GM18870 (cell line): Measurements from ENCODE around the gene BID.
"Not testable (repeated sequence)": the region's sequence is repeated elsewhere in the genome, so short reads cannot be mapped to it uniquely, and the experiment has no call there.

Experiments
- ATAC-seq: cut with Tn5 transposase; IDR thresholded peaks from one replicate; pipeline ENCODE4 v1.9.1; 2021; ENCODE audit warnings: moderate library complexity; ENCODE audit not compliant: unreplicated experiment

The BID gene

GRCh38 chr22:17770180-17771077, 3.8 kb downstream of the BID start:
- ATAC-seq = no peak

GRCh38 chr22:17769716-17770082, 4.6 kb downstream of the BID start:
- no peak for ATAC-seq

DNA sequence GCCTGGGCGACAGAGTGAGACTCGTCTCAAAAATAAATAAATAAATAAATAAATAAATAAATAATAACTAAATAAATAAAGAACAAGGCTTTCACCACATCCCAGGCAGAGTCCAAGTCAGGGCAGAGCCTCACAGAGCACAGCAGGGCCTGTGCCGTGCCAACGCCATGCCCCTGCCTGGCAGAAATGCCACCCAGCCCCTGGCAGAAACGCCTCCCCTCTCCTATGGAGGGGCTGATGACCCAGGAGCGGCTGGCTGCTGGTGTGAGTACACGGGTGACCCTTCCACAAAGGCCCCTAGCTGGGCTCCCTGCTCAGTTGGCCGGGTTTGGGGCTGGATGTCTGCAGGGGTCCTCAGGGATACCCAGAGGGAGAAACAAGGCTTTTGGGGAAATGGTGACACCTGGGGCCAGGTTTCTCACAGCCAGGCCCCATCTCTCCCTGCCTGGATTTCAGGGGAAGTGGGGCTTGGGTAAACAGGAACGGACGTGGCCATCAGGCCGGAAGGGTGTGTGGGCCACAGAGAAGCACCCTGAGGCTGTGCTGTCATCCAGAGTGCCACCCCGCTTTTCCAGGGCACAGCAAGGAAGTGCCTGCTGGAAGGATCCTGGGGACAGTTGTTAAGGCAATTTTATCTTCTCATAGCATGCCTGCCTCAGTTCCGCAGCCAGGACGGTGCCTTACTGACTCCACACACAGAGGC, 5.1 kb downstream of the BID start:
- ATAC-seq = no peak

DNA sequence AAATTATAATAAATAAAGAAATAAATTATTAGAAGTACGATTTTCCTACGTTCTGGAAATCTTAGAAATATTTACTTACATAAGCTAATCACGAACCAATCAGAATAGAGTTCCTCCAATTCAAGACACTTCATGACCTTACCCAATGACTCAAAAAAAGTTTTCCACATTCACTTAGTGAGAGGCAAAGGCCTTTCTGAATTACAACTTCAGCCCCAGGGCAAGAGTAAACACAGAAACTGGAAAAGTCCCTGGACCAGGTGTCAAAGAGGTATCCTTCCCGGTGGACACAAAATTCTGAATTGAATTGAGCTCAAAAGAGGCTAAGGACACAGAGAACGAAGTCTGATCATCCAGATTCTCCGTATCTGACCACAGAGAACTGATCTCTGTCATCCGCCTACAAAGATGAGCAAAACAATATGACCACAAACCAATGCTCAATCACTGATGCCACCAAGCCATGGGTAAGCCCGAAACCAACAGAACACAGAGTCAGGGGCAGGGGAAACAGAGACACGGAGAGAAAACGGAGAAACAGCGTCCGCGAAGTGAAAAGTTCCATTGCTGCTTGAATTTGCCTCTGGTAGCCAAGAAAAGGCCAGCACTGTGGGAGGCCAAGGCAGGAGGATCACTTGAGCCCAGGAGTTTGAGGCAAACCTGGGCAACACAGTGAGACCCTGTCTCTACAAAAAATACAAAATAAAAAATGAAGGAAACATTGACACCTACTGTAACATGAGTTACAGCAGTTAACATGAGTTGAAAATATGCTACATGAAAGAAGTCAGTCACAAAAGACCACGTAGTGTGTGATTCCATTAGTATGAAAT, 6.8 kb downstream of the BID start:
- ATAC-seq = peak; percentile 89

DNA sequence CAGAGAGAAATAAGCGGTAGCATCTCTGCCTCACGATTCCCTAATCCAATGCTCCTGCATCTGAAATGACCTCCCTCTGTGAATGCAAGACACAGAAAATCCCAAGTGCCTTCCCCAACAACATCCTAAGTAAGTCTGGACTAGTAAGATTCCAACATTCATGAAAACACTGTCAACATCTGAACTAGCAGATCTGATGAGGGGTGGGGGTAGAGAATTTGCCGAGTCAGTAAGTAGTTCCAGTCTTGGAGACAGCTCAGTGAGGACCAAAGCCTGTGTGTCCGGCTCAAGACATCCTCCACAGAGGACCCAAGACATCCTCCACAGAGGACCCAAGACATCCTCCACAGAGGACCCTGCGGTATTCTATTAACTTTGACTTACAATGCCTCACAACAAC, 9.4 kb downstream of the BID start:
- not testable (repeated sequence) for ATAC-seq

DNA sequence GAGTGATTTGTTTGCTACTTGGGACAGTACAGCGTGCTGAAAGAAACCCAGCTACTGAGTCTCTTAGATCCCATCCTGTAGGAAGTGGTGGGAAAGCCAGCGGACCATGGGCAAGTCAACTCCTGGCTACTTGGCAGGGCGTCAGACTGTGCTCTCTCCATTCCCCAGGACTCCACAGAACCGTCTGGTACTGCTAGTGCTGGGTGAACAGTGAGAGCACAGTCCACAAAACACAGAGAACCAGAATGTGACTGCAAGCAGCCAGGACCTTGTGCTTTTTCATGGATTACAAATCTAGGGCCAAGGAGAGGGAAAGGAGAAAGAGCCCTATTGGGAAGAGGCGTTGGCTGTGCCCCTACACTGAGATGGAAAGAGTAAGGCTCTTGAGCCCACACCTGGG, 10.2 kb downstream of the BID start:
- ATAC-seq = no peak

GRCh38 chr22:17763442-17763841, 10.8 kb downstream of the BID start:
- ATAC-seq = not testable (repeated sequence)

DNA sequence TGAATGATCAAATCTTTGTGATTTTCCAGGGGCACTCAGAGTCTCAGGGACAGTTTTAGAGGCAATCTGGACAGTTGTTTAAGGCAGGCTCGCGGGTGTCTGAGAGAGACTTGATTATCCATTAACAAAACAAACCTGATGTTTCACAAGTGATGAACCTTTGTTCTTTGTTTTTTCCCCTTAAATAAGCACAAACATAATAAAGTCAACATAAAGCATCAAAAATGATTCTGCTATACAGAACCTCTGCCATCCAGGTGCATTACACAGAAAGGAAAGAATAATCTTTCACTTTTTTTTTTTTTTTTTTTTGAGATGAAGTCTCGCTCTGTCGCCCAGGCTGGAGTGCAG, 13.2 kb downstream of the BID start:
- no peak for ATAC-seq

- no peak for ATAC-seq
These were observed 19.9 kb downstream of the BID start for GRCh38 chr22:17754233-17754925.

GRCh38 chr22:17753401-17753989, 20.8 kb downstream of the BID start:
- no peak for ATAC-seq

- ATAC-seq = no peak
These were observed 22.7 kb downstream of the BID start for GRCh38 chr22:17751596-17751995.

GRCh38 chr22:17749605-17750395, 24.5 kb downstream of the BID start:
- ATAC-seq = no peak

DNA sequence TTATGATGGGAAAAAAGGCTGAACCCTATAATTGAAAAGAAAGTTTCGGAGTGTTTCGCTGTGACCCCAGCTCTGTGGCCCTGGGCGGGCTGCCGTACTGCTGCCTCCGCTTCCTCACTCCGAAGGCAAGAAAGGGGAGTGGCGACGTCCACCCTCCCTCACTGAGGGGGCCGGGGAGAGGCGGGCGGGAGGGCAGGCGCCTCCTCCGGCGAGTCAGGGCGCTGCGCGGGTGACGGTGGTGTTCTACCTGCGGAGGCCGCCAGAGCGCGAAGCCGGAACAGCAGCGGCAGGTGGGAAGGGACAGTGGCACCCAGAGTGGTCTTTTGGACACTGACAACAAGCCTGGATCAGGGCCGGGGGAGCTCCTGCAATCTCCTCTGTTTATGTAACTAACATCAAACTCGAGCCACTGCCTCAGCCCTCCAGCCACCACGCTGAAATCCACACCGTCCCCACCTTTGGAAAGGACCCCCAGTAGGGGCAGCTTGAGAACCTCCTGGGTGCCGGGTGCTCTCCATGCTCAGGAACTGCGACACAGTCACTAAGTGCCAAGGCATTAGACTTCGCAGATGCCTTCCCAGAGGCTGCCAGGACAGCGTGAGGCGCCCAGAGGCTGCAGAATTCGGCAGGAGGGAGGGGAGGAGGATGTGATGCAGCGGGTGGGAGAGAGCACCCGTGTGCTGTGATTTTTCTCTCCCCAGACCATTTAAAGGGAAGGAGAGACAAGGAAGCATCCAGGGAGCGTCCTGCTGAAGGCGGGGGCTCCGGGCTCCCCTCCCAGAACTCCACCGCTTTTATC, 25.5 kb downstream of the BID start:
- ATAC-seq = no peak

GRCh38 chr22:17746916-17747315, 27.4 kb downstream of the BID start:
- ATAC-seq = no peak

GRCh38 chr22:17744430-17744829, 29.8 kb downstream of the BID start:
- no peak for ATAC-seq

GRCh38 chr22:17743661-17744411, 30.4 kb downstream of the BID start:
- no peak for ATAC-seq

- no peak for ATAC-seq
These were observed 31.8 kb downstream of the BID start for GRCh38 chr22:17742527-17742902.

- ATAC-seq = no peak
These were observed 32.3 kb downstream of the BID start for GRCh38 chr22:17741866-17742526.
